ENCODE data around the gene DCP1B. TPM values are rescaled to one million over a fixed set of nuclear protein-coding genes. Genes with fewer than 3 reads are reported as not detected.

DCP1B gene
- total RNA-seq, result 10 to 100 TPM; 11.3 TPM

GRCh38 chr12:2004113-2004929 is at the start of gene DCP1B:
DCP1B (minus strand) TSS chr12:2004457; CDS start chr12:2004431, 26 bp downstream.
- no peaks in the 10 kb centered on the region for H3K9me3 Mint-ChIP-seq
- DNase-seq (ENCODE audit: low spot score) (peak; percentile 96), ATAC-seq (peak; percentile 100)
- peak within 1 kb of the TSS; percentile 100 for H3K4me3 Mint-ChIP-seq
- peaks cover 15 to 29% of the 10 kb centered on the region in 2 donors for H3K4me1 Mint-ChIP-seq (ENCODE audit: low read depth in 2 of 2)
- H3K27ac Mint-ChIP-seq, result peak within 1 kb of the TSS; percentile 96 to 97
- H3K36me3 Mint-ChIP-seq, result peaks cover 11% of the 10 kb centered on the region
- H3K27me3 Mint-ChIP-seq, result peaks cover 0 to under 1% of the 10 kb centered on the region in 2 donors

GRCh38 chr12:2053691-2054090 is 49.4 kb upstream of the DCP1B start:
- Mint-ChIP-seq H3K4me1 (ENCODE audit: low read depth in 2 of 2) (peaks cover 8 to 10% of the 10 kb centered on the region in 2 donors), H3K36me3 (peaks cover 9% of the 10 kb centered on the region), H3K27ac (no peak overlapping the region), H3K27me3 (peaks cover 50 to 69% of the 10 kb centered on the region in 2 donors), H3K4me3 (no peak overlapping the region), H3K9me3 (no peaks in the 10 kb centered on the region)
- ATAC-seq, result no peak
- DNase-seq (ENCODE audit: low spot score), result no peak

GRCh38 chr12:2052826-2053678 is 48.8 kb upstream of the DCP1B start, which contains the start of gene CACNA1C:
CACNA1C (plus strand) TSS chr12:2052987; CDS start chr12:2053563, 576 bp downstream.
- no peak within 1 kb of the TSS for H3K27ac Mint-ChIP-seq
- no peak for DNase-seq (ENCODE audit: low spot score)
- H3K4me1 Mint-ChIP-seq (ENCODE audit: low read depth in 2 of 2), result peaks cover 8 to 10% of the 10 kb centered on the region in 2 donors
- H3K27me3 Mint-ChIP-seq, result peaks cover 53 to 74% of the 10 kb centered on the region in 2 donors
- peak; percentile 48 to 62 for ATAC-seq
- peaks cover 9% of the 10 kb centered on the region for H3K36me3 Mint-ChIP-seq
- H3K4me3 Mint-ChIP-seq, result peak within 1 kb of the TSS; percentile 77
- H3K9me3 Mint-ChIP-seq, result no peaks in the 10 kb centered on the region

- peaks cover 52 to 80% of the 10 kb centered on the region in 2 donors for H3K27me3 Mint-ChIP-seq
- peak overlapping the region; percentile 77 for H3K4me3 Mint-ChIP-seq
- H3K9me3 Mint-ChIP-seq, result no peaks in the 10 kb centered on the region
- peaks cover 9% of the 10 kb centered on the region for H3K36me3 Mint-ChIP-seq
- peaks cover 8 to 10% of the 10 kb centered on the region in 2 donors for H3K4me1 Mint-ChIP-seq (ENCODE audit: low read depth in 2 of 2)
- H3K27ac Mint-ChIP-seq, result no peak overlapping the region
- ATAC-seq (no peak), DNase-seq (ENCODE audit: low spot score) (no peak)
These were observed 47.7 kb upstream of the DCP1B start for GRCh38 chr12:2051700-2052621.

GRCh38 chr12:2049604-2050540 is 45.6 kb upstream of the DCP1B start:
- no peak for ATAC-seq
- H3K27ac Mint-ChIP-seq, result no peak overlapping the region
- H3K36me3 Mint-ChIP-seq, result peaks cover 9% of the 10 kb centered on the region
- H3K27me3 Mint-ChIP-seq, result peaks cover 44 to 75% of the 10 kb centered on the region in 2 donors
- peaks cover 8 to 10% of the 10 kb centered on the region in 2 donors for H3K4me1 Mint-ChIP-seq (ENCODE audit: low read depth in 2 of 2)
- no peaks in the 10 kb centered on the region for H3K9me3 Mint-ChIP-seq
- DNase-seq (ENCODE audit: low spot score), result no peak
- no peak overlapping the region for H3K4me3 Mint-ChIP-seq

- Mint-ChIP-seq H3K9me3 (no peaks in the 10 kb centered on the region), H3K4me1 (ENCODE audit: low read depth in 2 of 2) (peaks cover 6 to 8% of the 10 kb centered on the region in 2 donors), H3K36me3 (peaks cover 9% of the 10 kb centered on the region), H3K27me3 (peaks cover 38 to 70% of the 10 kb centered on the region in 2 donors), H3K4me3 (no peak overlapping the region), H3K27ac (no peak overlapping the region)
- DNase-seq (ENCODE audit: low spot score) (no peak), ATAC-seq (no peak)
These were observed 43.5 kb upstream of the DCP1B start for GRCh38 chr12:2047752-2048151.

GRCh38 chr12:2046957-2047356 is 42.7 kb upstream of the DCP1B start:
- H3K4me3 Mint-ChIP-seq, result no peak overlapping the region
- peaks cover 42 to 74% of the 10 kb centered on the region in 2 donors for H3K27me3 Mint-ChIP-seq
- H3K27ac Mint-ChIP-seq, result no peak overlapping the region
- H3K9me3 Mint-ChIP-seq, result no peaks in the 10 kb centered on the region
- peaks cover 6 to 7% of the 10 kb centered on the region in 2 donors for H3K4me1 Mint-ChIP-seq (ENCODE audit: low read depth in 2 of 2)
- no peak for ATAC-seq
- peaks cover 9% of the 10 kb centered on the region for H3K36me3 Mint-ChIP-seq
- DNase-seq (ENCODE audit: low spot score), result no peak

- H3K27ac Mint-ChIP-seq, result no peak overlapping the region
These were observed 39.9 kb upstream of the DCP1B start for GRCh38 chr12:2044165-2044564.

GRCh38 chr12:2043054-2043453 is 38.8 kb upstream of the DCP1B start:
- DNase-seq (ENCODE audit: low spot score) (no peak), ATAC-seq (no peak)
- no peak overlapping the region for H3K27ac Mint-ChIP-seq
- no peaks in the 10 kb centered on the region for H3K36me3 Mint-ChIP-seq
- peaks cover 29 to 52% of the 10 kb centered on the region in 2 donors for H3K27me3 Mint-ChIP-seq
- no peaks in the 10 kb centered on the region for H3K9me3 Mint-ChIP-seq
- H3K4me3 Mint-ChIP-seq, result no peak overlapping the region
- no peaks in the 10 kb centered on the region for H3K4me1 Mint-ChIP-seq (ENCODE audit: low read depth in 2 of 2)

More at GRCh38 chr12:2044165-2044564, 39.9 kb upstream of the DCP1B start:
- Mint-ChIP-seq H3K4me1 (ENCODE audit: low read depth in 2 of 2) (no peaks in the 10 kb centered on the region), H3K4me3 (no peak overlapping the region), H3K27me3 (peaks cover 29 to 58% of the 10 kb centered on the region in 2 donors), H3K36me3 (no peaks in the 10 kb centered on the region), H3K9me3 (no peaks in the 10 kb centered on the region)
- ATAC-seq (no peak), DNase-seq (ENCODE audit: low spot score) (no peak)

- Mint-ChIP-seq H3K36me3 (no peaks in the 10 kb centered on the region), H3K9me3 (no peaks in the 10 kb centered on the region), H3K27ac (no peak overlapping the region), H3K4me3 (no peak overlapping the region), H3K4me1 (ENCODE audit: low read depth in 2 of 2) (peaks cover 9 to 11% of the 10 kb centered on the region in 2 donors), H3K27me3 (peaks cover 29 to 48% of the 10 kb centered on the region in 2 donors)
- DNase-seq (ENCODE audit: low spot score), result no peak
- no peak for ATAC-seq
These were observed 34.8 kb upstream of the DCP1B start for GRCh38 chr12:2039034-2039433.

GRCh38 chr12:2035431-2036055 is 31.3 kb upstream of the DCP1B start:
- peak in 1 of 2 donors; percentile 18 for ATAC-seq
- Mint-ChIP-seq H3K4me1 (ENCODE audit: low read depth in 2 of 2) (peaks cover 11 to 15% of the 10 kb centered on the region in 2 donors), H3K4me3 (peak overlapping the region; percentile 37)

More at GRCh38 chr12:2035431-2036055, 31.3 kb upstream of the DCP1B start:
- Mint-ChIP-seq H3K27ac (no peak overlapping the region), H3K27me3 (peaks cover 34 to 56% of the 10 kb centered on the region in 2 donors), H3K9me3 (no peaks in the 10 kb centered on the region), H3K36me3 (no peaks in the 10 kb centered on the region)
- no peak for DNase-seq (ENCODE audit: low spot score)

Data from natural killer cell treated with Interleukin-12 subunit alpha and Interleukin-12 subunit beta and Interleukin-15 and Interleukin-18, amount 100 ng/mL, for 72 hours (primary cell).